SHP77 treated with DMSO at 0.1 percent for 48 hours (cell line): Measurements from ENCODE around the gene TRIM69.
A peak's percentile ranks its signal among the peaks of the same experiment; 100 is the strongest.
"Not testable (repeated sequence)": the region's sequence is repeated elsewhere in the genome, so short reads cannot be mapped to it uniquely, and the experiment has no call there.

Source experiments
- DNase-seq: peaks from one replicate; lab custom pipeline; 2025; lab: John Stamatoyannopoulos, UW

TRIM69 gene

GRCh38 chr15:44736181-44736765 is at the start of gene TRIM69:
Gene TRIM69, plus strand, starts transcription at chr15:44736528. Its CDS starts 177 bp downstream, at chr15:44736705.
- no peak for DNase-seq

- DNase-seq = not testable (repeated sequence)
Observed at GRCh38 chr15:44689318-44689717, 47.0 kb upstream of the TRIM69 start.

- DNase-seq = not testable (repeated sequence)
Observed at GRCh38 chr15:44690245-44690644, 46.1 kb upstream of the TRIM69 start.

GRCh38 chr15:44692659-44693058 is 43.7 kb upstream of the TRIM69 start:
- no peak for DNase-seq

GRCh38 chr15:44694416-44694815 is 41.9 kb upstream of the TRIM69 start:
- DNase-seq = no peak

GRCh38 chr15:44695294-44695693 is 41.0 kb upstream of the TRIM69 start:
- no peak for DNase-seq

GRCh38 chr15:44697014-44697413 is 39.3 kb upstream of the TRIM69 start:
- DNase-seq = no peak

GRCh38 chr15:44698641-44699040 is 37.7 kb upstream of the TRIM69 start:
- DNase-seq = no peak

- not testable (repeated sequence) for DNase-seq
Observed at GRCh38 chr15:44700676-44701075, 35.7 kb upstream of the TRIM69 start.

- DNase-seq = no peak
Observed at GRCh38 chr15:44705986-44706385, 30.3 kb upstream of the TRIM69 start.

GRCh38 chr15:44706401-44706800 is 29.9 kb upstream of the TRIM69 start:
- DNase-seq = no peak

- no peak for DNase-seq
Observed at GRCh38 chr15:44706946-44707636, 29.2 kb upstream of the TRIM69 start.

GRCh38 chr15:44710236-44711095 is 25.9 kb upstream of the TRIM69 start:
- DNase-seq = no peak

GRCh38 chr15:44711096-44711742 is 25.1 kb upstream of the TRIM69 start, which contains the start of the genes B2M and PATL2:
Gene B2M, plus strand, starts transcription at chr15:44711517. Its CDS starts 30 bp downstream, at chr15:44711547.
Gene PATL2, minus strand, starts transcription at chr15:44711323. Its CDS starts 34,833 bp downstream, at chr15:44676490.
- peak; percentile 86 for DNase-seq

GRCh38 chr15:44711743-44712345 is 24.5 kb upstream of the TRIM69 start:
- DNase-seq = no peak

GRCh38 chr15:44712346-44713005 is 23.9 kb upstream of the TRIM69 start:
- peak; percentile 53 for DNase-seq

- DNase-seq = peak; percentile 15
Observed at GRCh38 chr15:44713006-44713966, 23.0 kb upstream of the TRIM69 start.

- DNase-seq = no peak
Observed at GRCh38 chr15:44715142-44715796, 21.1 kb upstream of the TRIM69 start.

GRCh38 chr15:44715797-44716334 is 20.5 kb upstream of the TRIM69 start:
- DNase-seq = no peak
